Measurements from ENCODE around the gene XIRP2.
"Not testable (repeated sequence)": the region's sequence is repeated elsewhere in the genome, so short reads cannot be mapped to it uniquely, and the experiment has no call there.

XIRP2 gene

GRCh38 chr2:167015806-167016205, 127.5 kb downstream of the XIRP2 start:
- no peak overlapping the region for H2AFZ ChIP-seq (ENCODE audit: low read depth, low read length)
- no peak overlapping the region for H3K4me3 ChIP-seq (ENCODE audit: low read length)
- H3K36me3 ChIP-seq (replicated peaks; ENCODE audit: low read depth, low read length): no peaks in the 10 kb centered on the region
- no peak for TF ChIP-seq EZH2phosphoT487 (IDR thresholded peaks at IDR 0.05; ENCODE audit: low read depth)
- TF ChIP-seq, protein P1, sequence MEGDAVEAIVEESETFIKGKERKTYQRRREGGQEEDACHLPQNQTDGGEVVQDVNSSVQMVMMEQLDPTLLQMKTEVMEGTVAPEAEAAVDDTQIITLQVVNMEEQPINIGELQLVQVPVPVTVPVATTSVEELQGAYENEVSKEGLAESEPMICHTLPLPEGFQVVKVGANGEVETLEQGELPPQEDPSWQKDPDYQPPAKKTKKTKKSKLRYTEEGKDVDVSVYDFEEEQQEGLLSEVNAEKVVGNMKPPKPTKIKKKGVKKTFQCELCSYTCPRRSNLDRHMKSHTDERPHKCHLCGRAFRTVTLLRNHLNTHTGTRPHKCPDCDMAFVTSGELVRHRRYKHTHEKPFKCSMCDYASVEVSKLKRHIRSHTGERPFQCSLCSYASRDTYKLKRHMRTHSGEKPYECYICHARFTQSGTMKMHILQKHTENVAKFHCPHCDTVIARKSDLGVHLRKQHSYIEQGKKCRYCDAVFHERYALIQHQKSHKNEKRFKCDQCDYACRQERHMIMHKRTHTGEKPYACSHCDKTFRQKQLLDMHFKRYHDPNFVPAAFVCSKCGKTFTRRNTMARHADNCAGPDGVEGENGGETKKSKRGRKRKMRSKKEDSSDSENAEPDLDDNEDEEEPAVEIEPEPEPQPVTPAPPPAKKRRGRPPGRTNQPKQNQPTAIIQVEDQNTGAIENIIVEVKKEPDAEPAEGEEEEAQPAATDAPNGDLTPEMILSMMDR (IDR thresholded peaks at IDR 0.05; ENCODE audit: low read depth, low read length): no peak
- H4K20me1 ChIP-seq (ENCODE audit: insufficient read depth, low read length): no peaks in the 10 kb centered on the region
- H3K4me2 ChIP-seq (ENCODE audit: low read length): no peak overlapping the region
- no peaks in the 10 kb centered on the region for H3K9me3 ChIP-seq (ENCODE audit: insufficient read depth, low read length)
- no peaks in the 10 kb centered on the region for H3K27me3 ChIP-seq (ENCODE audit: low read depth, low read length)
- no peaks in the 10 kb centered on the region for H3K4me1 ChIP-seq (ENCODE audit: low read length)
- H3K27ac ChIP-seq (ENCODE audit: low read length): no peak overlapping the region
- H3K79me2 ChIP-seq (ENCODE audit: low read length): no peaks in the 10 kb centered on the region
- H3K9ac ChIP-seq (ENCODE audit: low read length): no peak overlapping the region

- H3K36me3 ChIP-seq (replicated peaks; ENCODE audit: low read depth, low read length): no peaks in the 10 kb centered on the region
- H2AFZ ChIP-seq (ENCODE audit: low read depth, low read length): no peak overlapping the region
- H3K79me2 ChIP-seq (ENCODE audit: low read length): no peaks in the 10 kb centered on the region
- H4K20me1 ChIP-seq (ENCODE audit: insufficient read depth, low read length): no peaks in the 10 kb centered on the region
- H3K4me1 ChIP-seq (ENCODE audit: low read length): no peaks in the 10 kb centered on the region
- no peak overlapping the region for H3K9ac ChIP-seq (ENCODE audit: low read length)
- H3K9me3 ChIP-seq (ENCODE audit: insufficient read depth, low read length): no peaks in the 10 kb centered on the region
- no peak overlapping the region for H3K4me2 ChIP-seq (ENCODE audit: low read length)
- TF ChIP-seq, protein P1 (IDR thresholded peaks at IDR 0.05; ENCODE audit: low read depth, low read length): no peak
- TF ChIP-seq EZH2phosphoT487 (IDR thresholded peaks at IDR 0.05; ENCODE audit: low read depth): no peak
- H3K27ac ChIP-seq (ENCODE audit: low read length): no peak overlapping the region
- H3K4me3 ChIP-seq (ENCODE audit: low read length): no peak overlapping the region
- no peaks in the 10 kb centered on the region for H3K27me3 ChIP-seq (ENCODE audit: low read depth, low read length)
Observed at GRCh38 chr2:167017021-167017420, 128.7 kb downstream of the XIRP2 start.

- Histone ChIP-seq H3K27ac (ENCODE audit: low read length) (no peak overlapping the region), H3K27me3 (ENCODE audit: low read depth, low read length) (no peaks in the 10 kb centered on the region), H3K9ac (ENCODE audit: low read length) (no peak overlapping the region), H3K79me2 (ENCODE audit: low read length) (no peaks in the 10 kb centered on the region), H3K36me3 (replicated peaks; ENCODE audit: low read depth, low read length) (no peaks in the 10 kb centered on the region), H3K9me3 (ENCODE audit: insufficient read depth, low read length) (no peaks in the 10 kb centered on the region), H3K4me2 (ENCODE audit: low read length) (no peak overlapping the region), H3K4me3 (ENCODE audit: low read length) (no peak overlapping the region), H4K20me1 (ENCODE audit: insufficient read depth, low read length) (no peaks in the 10 kb centered on the region), H2AFZ (ENCODE audit: low read depth, low read length) (no peak overlapping the region), H3K4me1 (ENCODE audit: low read length) (no peaks in the 10 kb centered on the region)
- TF ChIP-seq EZH2phosphoT487 (IDR thresholded peaks at IDR 0.05; ENCODE audit: low read depth): no peak
- TF ChIP-seq, protein P1 (IDR thresholded peaks at IDR 0.05; ENCODE audit: low read depth, low read length): no peak
Observed at GRCh38 chr2:167018590-167018989, 130.3 kb downstream of the XIRP2 start.

DNA sequence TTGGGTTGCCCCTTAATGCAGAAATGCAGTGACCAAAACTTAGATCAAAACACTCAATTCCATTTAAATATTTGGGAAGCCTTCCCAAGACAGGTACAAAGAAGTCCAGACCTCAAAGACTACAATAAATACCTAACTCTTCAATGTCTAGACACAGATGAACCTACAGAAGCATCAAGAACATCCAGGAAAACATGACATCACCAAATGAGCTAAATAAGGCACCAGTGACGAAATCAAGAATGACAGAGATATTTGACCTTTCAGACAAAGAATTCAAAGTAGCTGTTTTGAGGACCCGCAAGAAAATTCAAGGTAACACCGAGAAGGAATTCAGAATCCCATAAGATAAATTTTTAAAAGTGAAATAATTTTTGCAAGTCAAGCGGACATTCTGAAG, 140.2 kb downstream of the XIRP2 start:
- no peaks in the 10 kb centered on the region for H3K27me3 ChIP-seq (ENCODE audit: low read depth, low read length)
- H3K4me1 ChIP-seq (ENCODE audit: low read length): no peaks in the 10 kb centered on the region
- H3K9ac ChIP-seq (ENCODE audit: low read length): no peak overlapping the region
- TF ChIP-seq, protein P1 (IDR thresholded peaks at IDR 0.05; ENCODE audit: low read depth, low read length): no peak
- no peak for TF ChIP-seq EZH2phosphoT487 (IDR thresholded peaks at IDR 0.05; ENCODE audit: low read depth)
- no peak overlapping the region for H3K4me2 ChIP-seq (ENCODE audit: low read length)
- no peaks in the 10 kb centered on the region for H3K9me3 ChIP-seq (ENCODE audit: insufficient read depth, low read length)
- H3K27ac ChIP-seq (ENCODE audit: low read length): no peak overlapping the region
- H2AFZ ChIP-seq (ENCODE audit: low read depth, low read length): no peak overlapping the region
- no peaks in the 10 kb centered on the region for H3K79me2 ChIP-seq (ENCODE audit: low read length)
- no peaks in the 10 kb centered on the region for H4K20me1 ChIP-seq (ENCODE audit: insufficient read depth, low read length)
- H3K36me3 ChIP-seq (replicated peaks; ENCODE audit: low read depth, low read length): no peaks in the 10 kb centered on the region
- no peak overlapping the region for H3K4me3 ChIP-seq (ENCODE audit: low read length)

- not testable (repeated sequence) for H3K4me2 ChIP-seq (ENCODE audit: low read length); H3K36me3 ChIP-seq (replicated peaks; ENCODE audit: low read depth, low read length); H3K9ac ChIP-seq (ENCODE audit: low read length); H3K4me3 ChIP-seq (ENCODE audit: low read length); H3K27ac ChIP-seq (ENCODE audit: low read length); H3K9me3 ChIP-seq (ENCODE audit: insufficient read depth, low read length); H3K4me1 ChIP-seq (ENCODE audit: low read length); H2AFZ ChIP-seq (ENCODE audit: low read depth, low read length); H4K20me1 ChIP-seq (ENCODE audit: insufficient read depth, low read length); H3K79me2 ChIP-seq (ENCODE audit: low read length); H3K27me3 ChIP-seq (ENCODE audit: low read depth, low read length)
Observed at GRCh38 chr2:167034976-167035375, 146.7 kb downstream of the XIRP2 start.
